ENCODE results near the gene TMEM61.

The TMEM61 gene

DNA sequence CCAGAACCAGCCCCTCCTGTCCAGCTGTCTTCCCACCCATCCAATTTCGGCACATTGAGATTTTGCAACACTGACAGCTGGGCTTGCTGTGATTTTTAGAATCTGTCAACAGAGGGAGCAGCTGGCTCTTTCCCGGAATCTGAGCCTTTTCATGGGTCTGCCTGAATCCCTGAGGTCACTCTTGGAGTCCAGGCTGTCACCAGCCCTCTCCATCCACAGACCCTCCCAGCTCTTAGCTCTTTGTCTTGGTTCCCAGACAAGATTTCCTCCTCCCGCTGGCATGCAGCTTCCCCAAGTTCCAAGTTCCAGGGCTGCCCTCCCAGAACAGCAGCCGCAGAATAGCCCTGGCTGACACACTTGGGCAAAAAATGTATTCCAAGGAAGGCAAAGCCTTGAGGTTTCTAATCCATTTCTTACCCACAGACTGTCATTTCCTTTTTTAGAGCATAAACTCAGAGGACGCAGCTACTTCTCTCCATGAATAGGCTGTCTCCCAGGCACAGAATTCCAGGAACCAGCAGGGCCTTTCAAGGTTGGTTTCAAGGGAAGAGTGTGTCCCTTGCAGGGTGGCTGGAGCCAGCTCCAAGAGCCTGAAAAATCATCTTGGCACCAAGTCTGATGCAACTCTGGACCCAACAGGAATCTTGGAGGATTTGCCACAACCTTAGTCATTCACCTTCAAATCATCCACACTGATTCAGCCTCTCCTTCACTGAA is 7.1 kb upstream of the TMEM61 start:
- H3K79me2 ChIP-seq (ENCODE audit: insufficient read depth, low read length) = no peaks in the 10 kb centered on the region
- H2AFZ ChIP-seq (ENCODE audit: low read depth, low read length, severe bottlenecking) = no peak overlapping the region
- no peaks in the 10 kb centered on the region for H3K9me3 ChIP-seq (ENCODE audit: insufficient read depth, low read length)
- no peak overlapping the region for H3K9ac ChIP-seq (ENCODE audit: low read length)
- H3K4me2 ChIP-seq (ENCODE audit: low read depth, low read length, poor library complexity, severe bottlenecking) = no peak overlapping the region
- H3K4me3 ChIP-seq (ENCODE audit: insufficient read depth, low read length, poor library complexity, severe bottlenecking) = no peak overlapping the region
- no peaks in the 10 kb centered on the region for H3F3A ChIP-seq (ENCODE audit: insufficient read depth)
- H3K27ac ChIP-seq (ENCODE audit: low read depth, low read length) = no peak overlapping the region
- no peaks in the 10 kb centered on the region for H4K20me1 ChIP-seq (ENCODE audit: low read depth, low read length)
- H3K36me3 ChIP-seq (ENCODE audit: low read length) = no peaks in the 10 kb centered on the region
- H3K9me2 ChIP-seq (replicated peaks; ENCODE audit: insufficient read depth, low read length) = no peaks in the 10 kb centered on the region
- TF ChIP-seq, protein P1, sequence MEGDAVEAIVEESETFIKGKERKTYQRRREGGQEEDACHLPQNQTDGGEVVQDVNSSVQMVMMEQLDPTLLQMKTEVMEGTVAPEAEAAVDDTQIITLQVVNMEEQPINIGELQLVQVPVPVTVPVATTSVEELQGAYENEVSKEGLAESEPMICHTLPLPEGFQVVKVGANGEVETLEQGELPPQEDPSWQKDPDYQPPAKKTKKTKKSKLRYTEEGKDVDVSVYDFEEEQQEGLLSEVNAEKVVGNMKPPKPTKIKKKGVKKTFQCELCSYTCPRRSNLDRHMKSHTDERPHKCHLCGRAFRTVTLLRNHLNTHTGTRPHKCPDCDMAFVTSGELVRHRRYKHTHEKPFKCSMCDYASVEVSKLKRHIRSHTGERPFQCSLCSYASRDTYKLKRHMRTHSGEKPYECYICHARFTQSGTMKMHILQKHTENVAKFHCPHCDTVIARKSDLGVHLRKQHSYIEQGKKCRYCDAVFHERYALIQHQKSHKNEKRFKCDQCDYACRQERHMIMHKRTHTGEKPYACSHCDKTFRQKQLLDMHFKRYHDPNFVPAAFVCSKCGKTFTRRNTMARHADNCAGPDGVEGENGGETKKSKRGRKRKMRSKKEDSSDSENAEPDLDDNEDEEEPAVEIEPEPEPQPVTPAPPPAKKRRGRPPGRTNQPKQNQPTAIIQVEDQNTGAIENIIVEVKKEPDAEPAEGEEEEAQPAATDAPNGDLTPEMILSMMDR (IDR thresholded peaks at IDR 0.05; ENCODE audit: insufficient read depth, low read length, poor library complexity, severe bottlenecking) = no peak
- TF ChIP-seq EZH2phosphoT487 (conservative IDR thresholded peaks at IDR 0.05; ENCODE audit: low read length) = no peak
- no peaks in the 10 kb centered on the region for H3K27me3 ChIP-seq (ENCODE audit: low read length)

DNA sequence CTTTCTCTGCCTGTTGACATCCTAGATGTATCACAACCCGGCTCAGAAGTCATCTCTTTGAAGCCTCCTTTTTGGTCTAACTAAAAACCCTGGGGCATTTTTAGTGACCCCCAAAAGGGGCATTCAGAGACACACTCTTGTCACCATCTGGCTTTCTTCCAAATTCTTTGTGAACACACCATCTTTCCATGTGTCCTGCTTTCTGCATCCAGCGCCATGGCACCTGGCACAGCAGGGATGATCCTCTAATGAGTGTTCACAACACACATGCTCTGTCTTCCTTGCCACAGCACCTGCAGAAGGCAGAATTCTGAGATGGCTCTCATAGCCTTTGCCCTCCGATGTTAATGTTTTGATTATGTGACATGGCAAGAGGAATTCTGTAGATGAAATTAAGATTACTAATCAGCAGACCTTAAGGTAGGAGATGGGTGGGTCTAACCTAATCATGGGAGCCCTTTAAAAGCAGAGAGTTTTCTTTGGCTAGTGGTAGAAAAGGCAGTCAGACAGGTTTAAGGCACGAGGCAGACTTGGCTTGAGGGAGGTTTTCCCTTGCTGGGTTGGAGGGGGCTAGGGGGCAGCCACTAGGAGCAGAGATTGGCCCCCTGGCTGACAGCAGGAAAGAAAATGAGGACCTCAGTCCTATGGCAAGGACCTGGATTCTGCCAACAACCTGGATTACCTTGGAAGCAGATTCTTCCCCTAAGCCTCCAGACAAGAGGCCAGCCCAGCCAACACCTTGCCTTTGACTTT is 4.9 kb upstream of the TMEM61 start:
- Histone ChIP-seq H3K9me3 (ENCODE audit: insufficient read depth, low read length) (no peaks in the 10 kb centered on the region), H3F3A (ENCODE audit: insufficient read depth) (no peaks in the 10 kb centered on the region), H3K27me3 (ENCODE audit: low read length) (no peaks in the 10 kb centered on the region), H3K9me2 (replicated peaks; ENCODE audit: insufficient read depth, low read length) (no peaks in the 10 kb centered on the region), H3K79me2 (ENCODE audit: insufficient read depth, low read length) (no peaks in the 10 kb centered on the region), H3K4me3 (ENCODE audit: insufficient read depth, low read length, poor library complexity, severe bottlenecking) (no peak overlapping the region), H3K4me2 (ENCODE audit: low read depth, low read length, poor library complexity, severe bottlenecking) (no peak overlapping the region), H4K20me1 (ENCODE audit: low read depth, low read length) (no peaks in the 10 kb centered on the region), H3K36me3 (ENCODE audit: low read length) (no peaks in the 10 kb centered on the region), H2AFZ (ENCODE audit: low read depth, low read length, severe bottlenecking) (no peak overlapping the region), H3K9ac (ENCODE audit: low read length) (no peak overlapping the region), H3K27ac (ENCODE audit: low read depth, low read length) (no peak overlapping the region)
- TF ChIP-seq EZH2phosphoT487 (conservative IDR thresholded peaks at IDR 0.05; ENCODE audit: low read length) = no peak
- TF ChIP-seq, protein P1 (IDR thresholded peaks at IDR 0.05; ENCODE audit: insufficient read depth, low read length, poor library complexity, severe bottlenecking) = no peak

DNA sequence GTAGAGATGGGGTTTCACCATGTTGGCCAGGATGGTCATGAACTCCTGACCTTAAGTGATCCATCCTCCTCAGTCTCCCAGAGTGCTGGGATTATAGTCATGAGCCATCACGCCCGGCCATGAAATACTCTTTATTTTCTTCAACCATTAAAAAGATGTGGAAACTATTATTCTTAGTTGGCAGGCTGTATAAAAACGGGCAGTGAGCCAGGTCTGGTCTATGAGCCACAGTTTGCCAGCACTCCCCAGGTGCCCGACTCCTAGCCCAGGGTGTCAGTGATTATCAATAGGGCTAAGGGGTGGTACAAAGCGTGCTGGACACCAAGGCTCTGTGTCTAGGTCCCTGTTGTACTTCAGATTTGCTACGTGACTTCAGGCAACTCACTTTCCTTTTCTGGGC is 3.7 kb upstream of the TMEM61 start:
- H3K36me3 ChIP-seq (ENCODE audit: low read length) = no peaks in the 10 kb centered on the region
- no peaks in the 10 kb centered on the region for H3F3A ChIP-seq (ENCODE audit: insufficient read depth)
- H3K4me3 ChIP-seq (ENCODE audit: insufficient read depth, low read length, poor library complexity, severe bottlenecking) = no peak overlapping the region
- no peak overlapping the region for H3K9ac ChIP-seq (ENCODE audit: low read length)
- no peaks in the 10 kb centered on the region for H3K79me2 ChIP-seq (ENCODE audit: insufficient read depth, low read length)
- no peaks in the 10 kb centered on the region for H3K9me3 ChIP-seq (ENCODE audit: insufficient read depth, low read length)
- TF ChIP-seq, protein P1 (IDR thresholded peaks at IDR 0.05; ENCODE audit: insufficient read depth, low read length, poor library complexity, severe bottlenecking) = no peak
- H4K20me1 ChIP-seq (ENCODE audit: low read depth, low read length) = no peaks in the 10 kb centered on the region
- no peak overlapping the region for H3K4me2 ChIP-seq (ENCODE audit: low read depth, low read length, poor library complexity, severe bottlenecking)
- H3K27ac ChIP-seq (ENCODE audit: low read depth, low read length) = no peak overlapping the region
- H3K27me3 ChIP-seq (ENCODE audit: low read length) = no peaks in the 10 kb centered on the region
- no peaks in the 10 kb centered on the region for H3K9me2 ChIP-seq (replicated peaks; ENCODE audit: insufficient read depth, low read length)
- no peak overlapping the region for H2AFZ ChIP-seq (ENCODE audit: low read depth, low read length, severe bottlenecking)

Measured in SU-DHL-6 (cell line).